Smooth muscle cell (in vitro differentiated cells): ENCODE data around the gene EBF4. TPM values are rescaled to one million over a fixed set of nuclear protein-coding genes. Genes with fewer than 3 reads are reported as not detected.

Experiments used
- DNase-seq: peaks from one replicate; lab custom pipeline; 2025; ENCODE audit not compliant: unreplicated experiment; lab: John Stamatoyannopoulos, UW
- H2AFZ ChIP-seq: fragments of 200-600 bp; sonication (generic); 2 replicates; pipeline ENCODE4 v1.6.0; 2016; ENCODE audit warnings: antibody characterized with exemption, low read depth, mild to moderate bottlenecking
- H3F3A ChIP-seq: fragments of 200-600 bp; sonication (generic); 2 replicates; pipeline ENCODE4 v1.6.0; 2017; ENCODE audit warnings: antibody characterized with exemption, low read depth
- H3K27ac ChIP-seq: fragments of 200-600 bp; sonication (generic); 2 replicates; pipeline ENCODE4 v1.5.1; 2016; ENCODE audit warnings: low read depth, mild to moderate bottlenecking
- H3K27me3 ChIP-seq: fragments of 200-600 bp; sonication (generic); 2 replicates; pipeline ENCODE4 v1.6.1; 2016; ENCODE audit warnings: low read depth, mild to moderate bottlenecking
- H3K36me3 ChIP-seq: fragments of 200-600 bp; sonication (generic); 2 replicates; pipeline ENCODE4 v1.5.1; 2016; ENCODE audit warnings: low read depth
- H3K4me1 ChIP-seq: fragments of 200-600 bp; sonication (generic); 2 replicates; pipeline ENCODE4 v1.5.1; 2016; ENCODE audit warnings: low read depth
- H3K4me2 ChIP-seq: fragments of 200-600 bp; sonication (generic); 2 replicates; pipeline ENCODE4 v1.6.0; 2016; ENCODE audit warnings: mild to moderate bottlenecking
- H3K4me3 ChIP-seq: fragments of 200-600 bp; sonication (generic); 2 replicates; pipeline ENCODE4 v1.5.1; 2016; ENCODE audit warnings: mild to moderate bottlenecking
- H3K79me2 ChIP-seq: fragments of 200-600 bp; sonication (generic); 2 replicates; pipeline ENCODE4 v1.6.0; 2016; ENCODE audit warnings: low read depth, mild to moderate bottlenecking
- H3K9ac ChIP-seq: fragments of 200-600 bp; sonication (generic); 2 replicates; pipeline ENCODE4 v1.6.0; 2016; ENCODE audit warnings: low read depth
- H3K9me3 ChIP-seq: fragments of 200-600 bp; sonication (generic); replicated peaks from 2 replicates; pipeline ENCODE4 v1.5.1; 2016; ENCODE audit warnings: low read depth
- H4K20me1 ChIP-seq: fragments of 200-600 bp; sonication (generic); 2 replicates; pipeline ENCODE4 v1.6.0; 2016; ENCODE audit warnings: low read depth
- CTCF ChIP-seq: fragments of 200-600 bp; sonication (generic); IDR thresholded peaks from 2 replicates; pipeline ENCODE4 v1.5.1; 2017; ENCODE audit warnings: borderline replicate concordance, mild to moderate bottlenecking, antibody characterized with exemption; ENCODE audit not compliant: insufficient read depth, poor library complexity, severe bottlenecking
- WGBS: methylation state at CpG from one replicate; pipeline ENCODE4 v1.1.7; 2016; ENCODE audit warnings: low lambda C conversion rate; 5-methylcytosine and 5-hydroxymethylcytosine counted together
- polyA plus RNA-seq: library from polyadenylated mRNA; unstranded; fragments of >200 nt; fragmentation: Nextera tagmentation; extraction: Ambion mirVana; gene quantifications from 2 replicates; pipeline ENCODE4 v1.2.1, GENCODE V29; 2016
- total RNA-seq: library from RNA; depleted of rRNA; stranded (reverse); fragments of >200 nt; gene quantifications from 2 replicates; pipeline ENCODE4 v1.2.3, GENCODE V29; 2014

Gene EBF4
- total and polyA plus RNA-seq, 2 experiments from 2014 or later = 8.2 to 19.0 TPM

GRCh38 chr20:2759143-2759542 lies 66.6 kb downstream of the EBF4 start:
- Histone ChIP-seq H3K36me3 (no peaks in the 10 kb centered on the region), H3K27ac (no peak overlapping the region), H3K79me2 (no peaks in the 10 kb centered on the region), H3K4me3 (no peak overlapping the region), H3K9me3 (no peaks in the 10 kb centered on the region), H3K9ac (no peak overlapping the region), H3K4me2 (no peak overlapping the region), H3K27me3 (peaks cover 22% of the 10 kb centered on the region), H4K20me1 (no peaks in the 10 kb centered on the region), H3F3A (no peaks in the 10 kb centered on the region), H3K4me1 (peaks cover 5% of the 10 kb centered on the region), H2AFZ (no peak overlapping the region)
- 93% methylated on average over 10 of the region's 10 CpGs for whole genome bisulfite sequencing
- no peak for DNase-seq
- no peak for TF ChIP-seq CTCF

- 72% methylated on average over 19 of the region's 19 CpGs for WGBS
- Histone ChIP-seq H3K27ac (no peak overlapping the region), H3K27me3 (peaks cover 16% of the 10 kb centered on the region), H3K4me1 (peaks cover 5% of the 10 kb centered on the region), H2AFZ (no peak overlapping the region), H3K36me3 (no peaks in the 10 kb centered on the region), H3K9ac (no peak overlapping the region), H3K9me3 (no peaks in the 10 kb centered on the region), H3F3A (no peaks in the 10 kb centered on the region), H3K4me3 (no peak overlapping the region), H3K79me2 (no peaks in the 10 kb centered on the region), H3K4me2 (no peak overlapping the region), H4K20me1 (no peaks in the 10 kb centered on the region)
- TF ChIP-seq CTCF = no peak
- no peak for DNase-seq
Measured at GRCh38 chr20:2759603-2760296, 67.2 kb downstream of the EBF4 start.

- no peak overlapping the region for H3K4me2 ChIP-seq
- H3K4me1 ChIP-seq = peaks cover 5% of the 10 kb centered on the region
- no peaks in the 10 kb centered on the region for H4K20me1 ChIP-seq
- no peak for TF ChIP-seq CTCF
- peaks cover 12% of the 10 kb centered on the region for H3K27me3 ChIP-seq
- H3K79me2 ChIP-seq = no peaks in the 10 kb centered on the region
- no peak overlapping the region for H3K4me3 ChIP-seq
- no peaks in the 10 kb centered on the region for H3K9me3 ChIP-seq
- H3F3A ChIP-seq = no peaks in the 10 kb centered on the region
- no peaks in the 10 kb centered on the region for H3K36me3 ChIP-seq
- WGBS = 94% methylated on average over 7 of the region's 7 CpGs
- no peak overlapping the region for H3K9ac ChIP-seq
- no peak for DNase-seq
- H3K27ac ChIP-seq = no peak overlapping the region
- no peak overlapping the region for H2AFZ ChIP-seq
Measured at GRCh38 chr20:2760297-2760951, 67.8 kb downstream of the EBF4 start.
